ENCODE data around the gene SEC23B. TPM values are rescaled to one million over a fixed set of nuclear protein-coding genes. Genes with fewer than 3 reads are reported as not detected.

The SEC23B gene
- total RNA-seq, 1 donor from 2014 or later = 56.6 TPM

DNA sequence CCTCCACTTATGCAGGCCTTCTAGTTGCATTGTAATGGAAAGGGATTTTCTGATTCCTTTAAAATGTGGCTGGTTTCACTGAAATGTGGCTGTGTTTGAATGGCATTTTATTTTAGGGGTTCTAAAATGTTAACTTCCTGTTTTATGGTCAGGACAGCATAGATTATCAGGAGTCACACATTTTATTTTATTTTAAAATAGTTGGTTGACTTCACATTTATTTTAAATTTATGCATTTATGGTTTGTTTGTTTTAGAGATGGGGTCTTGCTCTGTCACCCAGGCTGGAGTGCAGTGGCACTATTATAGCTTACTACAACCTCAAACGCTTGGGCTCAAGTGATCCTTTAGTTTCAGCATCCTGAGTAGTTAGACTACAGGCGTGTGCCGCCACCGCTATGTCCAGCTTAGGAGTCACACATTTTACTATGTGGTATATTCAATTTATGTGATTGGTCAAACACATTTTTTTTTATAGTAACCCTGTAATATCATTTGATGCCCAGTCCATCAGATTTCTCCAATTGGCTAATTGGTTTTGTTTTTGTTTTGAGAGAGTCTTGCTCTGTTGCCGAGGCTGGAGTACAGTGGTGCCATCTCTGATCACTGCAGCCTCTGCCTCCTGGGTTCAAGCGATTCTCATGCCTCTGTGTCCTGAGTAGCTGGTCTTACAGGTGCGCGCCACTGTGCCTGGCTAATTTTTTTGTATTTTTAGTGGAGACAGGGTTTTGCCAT lies 82.4 kb downstream of the SEC23B start:
- peaks cover 14% of the 10 kb centered on the region for H3K36me3 Mint-ChIP-seq (ENCODE audit: low read depth)
- DNase-seq = no peak
- ChIA-PET CTCF (no interaction called here), POLR2A (interaction anchor here (1.0 to 3.0 kb wide), 3 partner anchors 23 to 203 kb away, joined by 3 to 15 read pairs (median 4); partner anchors contain the start of gene SEC23B)
- no peak for ATAC-seq (ENCODE audit: low read depth)
- no peaks in the 10 kb centered on the region for H3K9me3 Mint-ChIP-seq
- peak overlapping the region; percentile 53 for H3K27ac Mint-ChIP-seq
- intact Hi-C loops (cut with micrococcal nuclease) = loop anchor here (5.0 to 10.0 kb wide), 4 partner anchors 137 to 1425 kb away; partner anchors contain the start of genes KAT14, NAA20, PET117 and RRBP1
- no peaks in the 10 kb centered on the region for H3K27me3 Mint-ChIP-seq
- TF ChIP-seq CTCF (IDR thresholded peaks at IDR 0.05) = no peak
- peaks cover 24% of the 10 kb centered on the region for H3K4me1 Mint-ChIP-seq
- H3K4me3 Mint-ChIP-seq = peak overlapping the region; percentile 17

- Mint-ChIP-seq H3K4me3 (no peak overlapping the region), H3K36me3 (ENCODE audit: low read depth) (peaks cover 43% of the 10 kb centered on the region), H3K4me1 (no peaks in the 10 kb centered on the region), H3K27ac (no peak overlapping the region), H3K27me3 (no peaks in the 10 kb centered on the region), H3K9me3 (no peaks in the 10 kb centered on the region)
- CTCF ChIA-PET = no interaction called here
- no peak for TF ChIP-seq CTCF (IDR thresholded peaks at IDR 0.05)
- DNase-seq = no peak
- intact Hi-C loops (cut with micrococcal nuclease) = no loop called here
- POLR2A ChIA-PET = no interaction called here
- no peak for ATAC-seq (ENCODE audit: low read depth)
Measured at GRCh38 chr20:18596270-18596669, 88.5 kb downstream of the SEC23B start.

- Mint-ChIP-seq H3K36me3 (ENCODE audit: low read depth) (peaks cover 26% of the 10 kb centered on the region), H3K27ac (no peak overlapping the region)
- CTCF ChIA-PET = no interaction called here
Measured at GRCh38 chr20:18609741-18610140, 102.0 kb downstream of the SEC23B start.

More at GRCh38 chr20:18609741-18610140, 102.0 kb downstream of the SEC23B start:
- Mint-ChIP-seq H3K27me3 (no peaks in the 10 kb centered on the region), H3K4me1 (no peaks in the 10 kb centered on the region), H3K4me3 (no peak overlapping the region), H3K9me3 (no peaks in the 10 kb centered on the region)
- intact Hi-C loops (cut with micrococcal nuclease) = no loop called here
- DNase-seq (no peak), ATAC-seq (ENCODE audit: low read depth) (no peak)
- POLR2A ChIA-PET = no interaction called here
- TF ChIP-seq CTCF (IDR thresholded peaks at IDR 0.05) = no peak

Other genes starting within 250 kb of the SEC23B start
- gene ZNF133, start 219.4 kb upstream of the SEC23B start, total RNA-seq = 7.7 and 8.0 TPM in 2 replicates
- 5.3 and 6.0 TPM in 2 replicates for gene DZANK1, start 40.9 kb upstream of the SEC23B start, total RNA-seq
- 13.3 and 14.5 TPM in 2 replicates for gene POLR3F, start 40.5 kb upstream of the SEC23B start, total RNA-seq
- 10.6 TPM in 2 replicates for gene RBBP9, start 10.7 kb upstream of the SEC23B start, total RNA-seq
- 48.9 and 51.7 TPM in 2 replicates for gene SMIM26, start 59.5 kb downstream of the SEC23B start, total RNA-seq
- 26.3 and 27.5 TPM in 2 replicates for gene DTD1, start 80.1 kb downstream of the SEC23B start, total RNA-seq

Data from activated B cell treated with CpG ODN at 0.5 μM for 24 hours (primary cell).